K562 (cell line): ENCODE results near the gene DCAF5. TPM values are rescaled to one million over a fixed set of nuclear protein-coding genes. Genes with fewer than 3 reads are reported as not detected.

Experiments
- ATAC-seq: fragments of 200-7000 bp; cut with Tn5 transposase; 3 replicates; pipeline ENCODE4 v1.9.1; 2020; ENCODE audit warnings: moderate library complexity
- BruUV-seq: library from RNA; stranded (reverse); fragments of 400-500 nt; replicated peaks from 2 replicates; lab custom pipeline; 2021; lab: Mats Ljungman, UMichigan
- CTCF ChIA-PET: fragments of 300-600 bp; formaldehyde crosslinking; extraction: SDS; loops from one replicate; lab custom pipeline; 2021; ENCODE audit warnings: low intra/inter-chr PET ratio; lab: Yijun Ruan, JAX
- POLR2A ChIA-PET: fragments of 300-600, 350-650 bp; sonication (Branson Sonifier 250); formaldehyde crosslinking; extraction: SDS; loops from one replicate; lab custom pipeline; 2021; ENCODE audit warnings: antibody characterized with exemption, inconsistent platforms; lab: Yijun Ruan, JAX
- DNase-seq, 4 experiments: peaks; one replicate each; pipeline versions ENCODE4 v3.0.0 to v3.0.0-alpha.2; 2011 to 2018; ENCODE audit warnings: low spot score in 3 of 4, mixed read lengths in 3 of 4; ENCODE audit errors: extremely low read depth in 1 of 4
- FAIRE-seq: peaks from 2 replicates; lab custom pipeline; 2011; peaks lifted over from hg19 to GRCh38; lab: Jason Lieb, UNC
- H2AFZ ChIP-seq: 2 replicates; pipeline ENCODE4 v1.6.0; 2011; ENCODE audit warnings: low read depth, low read length, control low read depth, inconsistent platforms
- H3K27ac ChIP-seq: fragments of 200-600 bp; 3 replicates; pipeline ENCODE4 v1.8.0; 2011; ENCODE audit warnings: low read depth, mild to moderate bottlenecking, control low read depth, inconsistent platforms, low read length, moderate library complexity, mixed read lengths; ENCODE audit errors: extremely low read depth
- H3K27me3 ChIP-seq, 2 experiments: fragments of 300-600 bp in 1 of 2; 2 replicates in 1 of 2; 3 replicates in 1 of 2; pipeline versions ENCODE4 v1.6.0 to v1.8.0; 2011; ENCODE audit warnings: inconsistent platforms in 2 of 2, low read length in 2 of 2, mild to moderate bottlenecking in 1 of 2, mixed read lengths in 1 of 2, moderate library complexity in 1 of 2; ENCODE audit not compliant: control insufficient read depth in 2 of 2, insufficient read depth in 2 of 2
- H3K36me3 ChIP-seq: fragments of 300-600 bp; 3 replicates; pipeline ENCODE4 v1.8.0; 2011; ENCODE audit warnings: mild to moderate bottlenecking, low read length, inconsistent platforms; ENCODE audit not compliant: control insufficient read depth, insufficient read depth
- H3K4me1 ChIP-seq, 2 experiments: fragments of 200-600 bp in 1 of 2; replicated peaks in 1 of 2; 2 replicates in 1 of 2; 3 replicates in 1 of 2; pipeline versions ENCODE4 v1.5.1 to v1.8.0; 2011; ENCODE audit warnings: inconsistent platforms in 2 of 2, low read length in 2 of 2, mild to moderate bottlenecking in 1 of 2, mixed read lengths in 1 of 2, moderate library complexity in 1 of 2; ENCODE audit not compliant: control insufficient read depth in 2 of 2, insufficient read depth in 2 of 2
- H3K4me2 ChIP-seq: 2 replicates; pipeline ENCODE4 v1.6.1; 2011; ENCODE audit warnings: low read length, control low read depth, inconsistent platforms, mixed read lengths; ENCODE audit not compliant: insufficient read depth
- H3K4me3 ChIP-seq: fragments of 200-600 bp; sonication (generic), shearing (Covaris generic); 2 replicates; pipeline ENCODE4 v1.5.1; 2016; ENCODE audit warnings: control low read depth, inconsistent platforms
- H3K79me2 ChIP-seq: fragments of 200-600 bp; 3 replicates; pipeline ENCODE4 v1.8.0; 2011; ENCODE audit warnings: low read length, inconsistent platforms; ENCODE audit not compliant: control insufficient read depth, insufficient read depth
- H3K9ac ChIP-seq, 2 experiments: 2 replicates each; pipeline versions ENCODE4 v1.6.0 to v1.6.1; 2011; ENCODE audit warnings: low read depth in 2 of 2, low read length in 2 of 2, control low read depth in 1 of 2, inconsistent platforms in 1 of 2, mild to moderate bottlenecking in 1 of 2, mixed read lengths in 1 of 2; ENCODE audit not compliant: insufficient read depth in 1 of 2
- H3K9me1 ChIP-seq: one replicate; pipeline ENCODE4 v1.6.0; 2011; ENCODE audit warnings: inconsistent platforms, mild to moderate bottlenecking, low read length, moderate library complexity; ENCODE audit not compliant: control insufficient read depth, insufficient read depth
- H3K9me3 ChIP-seq: replicated peaks from 2 replicates; pipeline ENCODE4 v1.5.1; 2011; ENCODE audit warnings: low read depth, low read length, inconsistent platforms; ENCODE audit not compliant: control insufficient read depth, insufficient read depth
- H4K20me1 ChIP-seq: replicated peaks from 2 replicates; pipeline ENCODE4 v1.6.1; 2011; ENCODE audit warnings: low read length, inconsistent platforms, mixed read lengths; ENCODE audit not compliant: control insufficient read depth, insufficient read depth
- BDP1 ChIP-seq: IDR thresholded peaks from 3 replicates; pipeline ENCODE4 v1.6.1; 2011; ENCODE audit not compliant: insufficient read length, insufficient read depth
- GABPA ChIP-seq: fragments of 200-800 bp; sonication (Bioruptor generic); conservative IDR thresholded peaks from 2 replicates; pipeline ENCODE4 v1.6.1; 2016; ENCODE audit warnings: low read depth, missing genetic modification characterization, missing compliant biosample characterization
- MAFF ChIP-seq: IDR thresholded peaks from 2 replicates; pipeline ENCODE4 v1.6.1; 2012; ENCODE audit warnings: low read length, improper control_type of control experiment
- NCOR1 ChIP-seq: fragments of 450-650 bp; IDR thresholded peaks from 2 replicates; pipeline ENCODE4 v1.6.1; 2016; ENCODE audit warnings: mild to moderate bottlenecking, moderate library complexity
- XRCC4 ChIP-seq: IDR thresholded peaks from one replicate; pipeline ENCODE4 v1.6.1; 2011; ENCODE audit not compliant: insufficient read depth, insufficient read length; ENCODE audit errors: extremely low read depth
- ZNF830 ChIP-seq: fragments of 250-450 bp; sonication (Bioruptor Pico); IDR thresholded peaks from 2 replicates; pipeline ENCODE4 v1.5.0; 2021; ENCODE audit warnings: mild to moderate bottlenecking
- WGBS: fragments of 100-300 bp; shearing (Covaris generic); methylation state at CpG from one replicate; pipeline ENCODE4 v1.1.6; 2016; ENCODE audit warnings: low coverage, mixed read lengths; ENCODE audit not compliant: insufficient coverage; ENCODE audit errors: missing lambda C conversion rate; 5-methylcytosine and 5-hydroxymethylcytosine counted together
- in situ Hi-C: fragments of 300-500 bp; cut with MboI; formaldehyde crosslinking; loops from 4 replicates; pipeline ENCODE4 v1.15.0; 2018; ENCODE audit warnings: inconsistent platforms, mixed read lengths
- intact Hi-C: fragments of 100-400 bp; cut with micrococcal nuclease; formaldehyde crosslinking; loops from 2 replicates; pipeline ENCODE4 v1.14.2; 2022
- polyA plus RNA-seq, 8 experiments: library from polyadenylated mRNA; depleted of rRNA in 4 of 8; stranded (reverse) in 5 of 8; unstranded in 3 of 8; fragments of >200 nt; fragmentation: Nextera tagmentation in 2 of 8; fragmentation: Illumina TruSeq in 1 of 8; extraction: Ambion mirVana in 2 of 8; extraction: Trizol in 1 of 8; gene quantifications; 2 replicates each; pipeline versions ENCODE4 v1.2.1 to v1.2.3, GENCODE V29; 2011 to 2014; ENCODE audit warnings: inconsistent platforms in 1 of 8, missing spikeins in 1 of 8
- total RNA-seq, 7 experiments: library from RNA; depleted of rRNA in 6 of 7; stranded (reverse); fragments of >200 nt in 6 of 7; fragmentation: Illumina TruSeq in 2 of 7; extraction: Trizol in 2 of 7; gene quantifications; 2 replicates each; pipeline versions ENCODE4 v1.2.1 to v1.2.3, GENCODE V29; 2011 to 2021; ENCODE audit warnings: low replicate concordance in 1 of 7

Gene DCAF5
- total and polyA plus RNA-seq, 9 of the 15 experiments (the other 6 are each of a cell fraction or from before 2014, with no cell fraction given): 5.6 to 24.1 (median 12.7) TPM

DNA sequence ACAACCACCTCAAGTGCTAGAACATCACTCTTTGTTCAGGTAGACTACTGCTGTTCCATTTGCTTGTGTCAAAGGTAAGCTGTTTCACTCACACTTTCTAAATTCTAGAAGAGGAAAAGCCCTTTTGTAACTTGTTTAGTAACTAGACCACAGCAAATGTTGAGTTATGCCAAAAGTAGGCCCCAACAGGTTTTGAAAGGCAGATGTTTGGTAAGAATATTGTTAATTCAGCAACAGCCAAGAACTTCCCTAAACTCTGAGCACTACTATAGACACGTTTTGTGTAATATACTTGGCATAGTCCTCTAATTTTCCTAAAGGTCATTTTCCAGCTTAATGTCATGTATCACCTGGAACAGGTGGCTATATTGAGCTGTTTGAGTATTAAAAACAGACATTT lies 79.0 kb downstream of the DCAF5 start (continued):
- TF ChIP-seq MAFF: no peak
- TF ChIP-seq GABPA (tag): no peak
- TF ChIP-seq XRCC4: no peak
- no peak for TF ChIP-seq NCOR1
- TF ChIP-seq ZNF830 (CRISPR knock-in tag): no peak
- TF ChIP-seq, all 486 proteins: peak for 0

DNA sequence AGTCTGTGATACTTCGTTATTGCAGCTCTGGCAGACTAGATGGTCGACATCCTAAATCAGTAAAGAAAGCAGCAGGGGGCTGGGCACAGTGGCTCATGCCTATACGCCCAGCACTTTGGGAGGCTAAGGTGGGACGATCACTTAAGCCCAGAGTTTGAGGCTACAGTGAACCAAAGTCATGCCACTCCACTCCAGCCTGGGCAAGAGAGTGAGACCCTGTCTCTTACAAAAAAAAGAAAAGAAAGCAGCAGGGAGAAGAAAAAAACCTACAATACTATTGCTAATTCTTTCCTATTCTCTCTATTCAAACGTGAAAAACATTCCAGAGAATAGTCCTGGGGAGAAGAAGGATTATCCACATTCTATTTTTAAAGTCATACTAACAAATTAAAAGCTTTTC lies 79.5 kb downstream of the DCAF5 start:
- no peak for TF ChIP-seq BDP1
- in situ Hi-C loops (no loop called here), intact Hi-C loops (no loop called here)
- no peak for ATAC-seq
- Histone ChIP-seq H3K27ac (no peak overlapping the region), H3K9ac (no peak overlapping the region), H3K9me3 (no peaks in the 10 kb centered on the region), H3K4me1 (peaks cover 0 to 4% of the 10 kb centered on the region in 2 experiments; a peak in 1 of 5 replicates), H3K4me2 (no peak overlapping the region), H3K79me2 (no peaks in the 10 kb centered on the region), H3K4me3 (no peak overlapping the region), H3K27me3 (no peaks in the 10 kb centered on the region), H3K36me3 (peaks cover 12% of the 10 kb centered on the region; the same call in 2 of the 3 replicates), H2AFZ (no peak overlapping the region), H4K20me1 (no peaks in the 10 kb centered on the region), H3K9me1 (no peaks in the 10 kb centered on the region)
- FAIRE-seq: no peak
- POLR2A ChIA-PET: interaction anchor here (0.6 kb wide), 1 partner anchor 413 kb away, joined by 3 read pairs; no protein-coding TSS in a partner anchor
- BruUV-seq: no TSS peak
- CTCF ChIA-PET: no interaction called here
- 82% methylated on average over 5 of the region's 5 CpGs for WGBS
- no peak for DNase-seq
